NB4 (cell line): Measurements from ENCODE around the gene PCOLCE2.

ENCODE experiments used
- DNase-seq: peaks from one replicate; pipeline ENCODE4 v3.0.0; 2010; ENCODE audit warnings: low read depth
- H3K4me3 ChIP-seq: one replicate; pipeline ENCODE4 v1.5.1; 2011; ENCODE audit warnings: mild to moderate bottlenecking, low read depth, low read length, moderate library complexity
- CTCF ChIP-seq: IDR thresholded peaks from one replicate; pipeline ENCODE4 v1.5.1; 2012; ENCODE audit warnings: low read depth, low read length
- MAX ChIP-seq: IDR thresholded peaks from 2 replicates; pipeline ENCODE4 v1.6.1; 2011; ENCODE audit warnings: low read depth, low read length
- MYC ChIP-seq: IDR thresholded peaks from 2 replicates; pipeline ENCODE4 v1.6.1; 2011; ENCODE audit warnings: low read depth, low read length
- POLR2A ChIP-seq: IDR thresholded peaks from 2 replicates; pipeline ENCODE4 v1.6.1; 2011; ENCODE audit warnings: mild to moderate bottlenecking; ENCODE audit not compliant: insufficient read length; ENCODE audit errors: extremely low read depth

PCOLCE2 gene

GRCh38 chr3:142846779-142847577 lies 41.9 kb downstream of the PCOLCE2 start:
- DNase-seq, result no peak
- no peak overlapping the region for H3K4me3 ChIP-seq
- TF ChIP-seq MAX (no peak), MYC (no peak), CTCF (no peak)

DNA sequence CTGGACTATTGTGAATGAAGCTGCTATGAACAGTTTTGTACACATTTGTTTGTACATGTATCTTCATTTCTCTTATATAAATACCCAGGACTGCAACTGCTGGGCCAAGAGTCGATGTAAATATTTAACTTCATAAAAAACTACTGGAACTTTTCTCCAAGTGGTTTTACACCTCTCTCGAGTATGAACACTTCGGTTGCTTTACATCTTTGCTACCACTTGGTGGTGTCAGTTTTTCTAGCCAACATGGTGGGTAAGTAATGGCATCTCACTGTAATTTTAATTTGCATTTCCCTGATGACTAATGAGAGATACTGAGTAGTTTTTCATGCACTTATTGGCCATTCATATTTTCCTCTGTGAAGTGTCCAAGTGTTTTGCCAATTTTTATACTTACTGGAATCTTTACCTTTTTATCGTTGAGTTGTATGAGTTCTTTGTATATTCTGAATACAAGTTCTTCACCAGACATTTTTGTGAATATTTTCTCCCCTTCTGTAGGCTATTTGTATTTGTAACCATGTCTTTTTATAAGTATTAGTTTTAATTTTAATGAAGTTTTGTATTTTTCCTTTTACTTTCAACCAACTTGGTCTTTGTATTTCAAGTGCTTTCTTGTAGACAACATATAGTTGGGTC lies 44.4 kb downstream of the PCOLCE2 start:
- no peak overlapping the region for H3K4me3 ChIP-seq
- TF ChIP-seq MAX (no peak), CTCF (peak; percentile 48)
- peak; percentile 62 for DNase-seq

DNA sequence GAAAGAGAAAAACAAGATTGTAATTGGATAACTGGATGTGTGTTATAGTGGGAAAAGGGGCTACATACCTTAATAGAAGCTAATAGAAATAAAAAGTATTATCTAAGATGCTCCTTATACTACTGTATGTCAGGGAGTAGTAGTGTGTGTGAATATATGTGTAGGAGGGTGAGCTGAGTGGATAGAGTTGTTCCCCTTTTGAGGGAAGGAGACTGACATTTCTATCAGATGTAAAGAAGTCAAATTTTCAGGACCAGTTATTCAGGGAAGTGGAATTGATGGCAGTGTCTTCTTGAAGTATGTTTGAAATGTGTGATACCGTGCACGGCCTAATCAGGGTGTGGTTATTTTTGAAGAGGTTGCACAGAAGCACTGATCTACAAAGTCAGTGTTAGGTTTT lies 49.1 kb downstream of the PCOLCE2 start:
- no peak overlapping the region for H3K4me3 ChIP-seq
- TF ChIP-seq POLR2A (no peak), MYC (no peak), MAX (no peak), CTCF (no peak)
- peak; percentile 26 for DNase-seq

GRCh38 chr3:142837526-142837925 lies 51.4 kb downstream of the PCOLCE2 start:
- no peak overlapping the region for H3K4me3 ChIP-seq
- peak; percentile 20 for DNase-seq
- TF ChIP-seq MYC (no peak), MAX (no peak), POLR2A (no peak), CTCF (no peak)

DNA sequence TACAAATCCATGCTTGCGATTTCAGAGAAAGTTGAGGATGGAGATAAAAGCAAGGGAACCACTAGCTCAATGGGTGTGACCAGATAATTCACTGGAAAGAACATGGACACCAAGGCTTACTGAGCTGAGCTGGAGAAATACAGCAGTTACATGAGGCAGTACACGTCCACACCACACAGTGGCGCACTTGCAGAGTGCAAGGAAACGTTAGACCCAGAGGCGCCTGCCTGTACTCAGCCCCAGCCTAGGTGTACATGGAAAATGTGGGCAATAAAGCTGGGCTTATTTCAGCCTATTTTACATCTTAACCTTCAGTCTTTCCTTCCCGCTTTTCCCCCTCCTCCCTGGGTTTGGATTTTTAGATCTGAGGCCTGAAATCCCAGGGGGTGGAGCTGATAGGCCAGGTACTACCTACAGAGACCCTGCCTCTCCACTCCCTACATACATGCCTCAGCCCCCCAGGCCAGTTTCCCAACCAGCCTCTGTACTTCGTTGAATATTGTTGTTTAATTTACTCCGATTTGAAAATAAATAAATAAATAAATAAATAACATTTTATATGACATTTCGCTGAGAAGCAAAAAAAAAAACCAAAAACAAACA lies 60.1 kb downstream of the PCOLCE2 start:
- TF ChIP-seq CTCF (peak; percentile 89), MAX (peak; percentile 68), MYC (no peak)

More for the DNA sequence above, 60.1 kb downstream of the PCOLCE2 start:
- H3K4me3 ChIP-seq, result no peak overlapping the region
- peak; percentile 81 for DNase-seq
